A549 (cell line): Measurements from ENCODE around the gene ORC6. TPM values are rescaled to one million over a fixed set of nuclear protein-coding genes. Genes with fewer than 3 reads are reported as not detected.

Experiments used
- ATAC-seq, 2 experiments: fragments of 200-7000 bp in 1 of 2; fragments of >200 bp in 1 of 2; cut with Nextera tagmentation in 1 of 2; cut with Tn5 transposase in 1 of 2; 3 replicates each; pipeline versions ENCODE4 v1.8.0 to v1.9.1; 2018 to 2020; ENCODE audit warnings: mild to moderate bottlenecking in 1 of 2, moderate library complexity in 1 of 2
- CTCF ChIA-PET: fragments of 300-600 bp; sonication (Branson Sonifier 250); formaldehyde crosslinking; extraction: SDS; loops from one replicate; lab custom pipeline; 2021; ENCODE audit warnings: antibody characterized with exemption, inconsistent platforms; lab: Yijun Ruan, JAX
- POLR2A ChIA-PET: fragments of 350-600 bp; formaldehyde crosslinking; extraction: SDS; loops from one replicate; lab custom pipeline; 2021; ENCODE audit warnings: antibody characterized with exemption, inconsistent platforms; lab: Yijun Ruan, JAX
- DNase-seq, 2 experiments: peaks; one replicate each; pipeline versions ENCODE4 v3.0.0 to v3.0.0-alpha.2; 2011 to 2016; ENCODE audit warnings: low read depth in 1 of 2, low spot score in 1 of 2
- FAIRE-seq: peaks from 2 replicates; lab custom pipeline; 2011; peaks lifted over from hg19 to GRCh38; lab: Jason Lieb, UNC
- H3K27ac ChIP-seq, 2 experiments: fragments of >200 bp; sonication (Bioruptor Twin); formaldehyde crosslinking; 3 replicates each; pipeline ENCODE4 v1.5.1; 2016 to 2017
- H3K4me1 ChIP-seq: fragments of >200 bp; sonication (Bioruptor Twin); formaldehyde crosslinking; 3 replicates; pipeline ENCODE4 v1.6.1; 2016
- H3K4me2 ChIP-seq: fragments of >200 bp; sonication (Bioruptor Twin); formaldehyde crosslinking; 3 replicates; pipeline ENCODE4 v1.6.1; 2016
- H3K4me3 ChIP-seq: fragments of >200 bp; sonication (Bioruptor Twin); formaldehyde crosslinking; 3 replicates; pipeline ENCODE4 v1.5.1; 2016
- H3K9me3 ChIP-seq: fragments of >200 bp; sonication (Bioruptor Twin); formaldehyde crosslinking; 3 replicates; pipeline ENCODE4 v1.6.1; 2016
- BCL3 ChIP-seq: fragments of >200 bp; sonication (Bioruptor Twin); formaldehyde crosslinking; IDR thresholded peaks from 3 replicates; pipeline ENCODE4 v1.6.1; 2016
- BHLHE40 ChIP-seq: IDR thresholded peaks from 2 replicates; pipeline ENCODE4 v1.6.1; 2012; ENCODE audit warnings: low read depth, low read length, inconsistent platforms
- CTCF ChIP-seq: fragments of >200 bp; sonication (Bioruptor Twin); formaldehyde crosslinking; IDR thresholded peaks from 3 replicates; pipeline ENCODE4 v1.5.1; 2016
- EHMT2 ChIP-seq: fragments of 200-600 bp; sonication (generic); IDR thresholded peaks from 2 replicates; pipeline ENCODE4 v1.6.1; 2016; ENCODE audit warnings: antibody characterized with exemption, low read depth, mild to moderate bottlenecking, moderate library complexity
- EP300 ChIP-seq, 2 experiments: fragments of >200 bp; sonication (Bioruptor Twin); formaldehyde crosslinking; IDR thresholded peaks; 2 replicates in 1 of 2; 3 replicates in 1 of 2; pipeline ENCODE4 v1.6.1; 2016 to 2017
- FOSB ChIP-seq: fragments of 250-450 bp; sonication (Bioruptor Pico); IDR thresholded peaks from 2 replicates; pipeline ENCODE4 v1.5.0; 2020; ENCODE audit warnings: mild to moderate bottlenecking, moderate library complexity
- GATA3 ChIP-seq: IDR thresholded peaks from 2 replicates; pipeline ENCODE4 v1.6.1; 2012; ENCODE audit warnings: borderline replicate concordance
- HDAC2 ChIP-seq: fragments of 200-600 bp; sonication (generic); IDR thresholded peaks from 2 replicates; pipeline ENCODE4 v1.6.1; 2016
- HES2 ChIP-seq: fragments of >200 bp; sonication (Bioruptor Twin); formaldehyde crosslinking; IDR thresholded peaks from 2 replicates; pipeline ENCODE4 v1.6.1; 2016
- HOXB13 ChIP-seq: fragments of 250-450 bp; sonication (Bioruptor Pico); IDR thresholded peaks from 2 replicates; pipeline ENCODE4 v1.5.0; 2020; ENCODE audit warnings: low read depth, mild to moderate bottlenecking, moderate library complexity
- HOXB5 ChIP-seq: fragments of 250-450 bp; sonication (Bioruptor Pico); IDR thresholded peaks from 2 replicates; pipeline ENCODE4 v1.5.0; 2020; ENCODE audit warnings: mild to moderate bottlenecking, moderate library complexity
- JUN ChIP-seq, 2 experiments: fragments of >200 bp; sonication (Bioruptor Twin); formaldehyde crosslinking; IDR thresholded peaks; 2 replicates in 1 of 2; 3 replicates in 1 of 2; pipeline ENCODE4 v1.6.1; 2016 to 2017
- JUNB ChIP-seq: fragments of >200 bp; sonication (Bioruptor Twin); formaldehyde crosslinking; IDR thresholded peaks from 2 replicates; pipeline ENCODE4 v1.6.1; 2016
- KDM1A ChIP-seq: fragments of 200-600 bp; sonication (generic); IDR thresholded peaks from 2 replicates; pipeline ENCODE4 v1.6.1; 2016; ENCODE audit warnings: low read depth, mild to moderate bottlenecking
- MAFK ChIP-seq: fragments of 450-650 bp; IDR thresholded peaks from 2 replicates; pipeline ENCODE4 v1.6.1; 2014; ENCODE audit not compliant: partially characterized antibody
- MAZ ChIP-seq: fragments of 150-350 bp; IDR thresholded peaks from 2 replicates; pipeline ENCODE4 v1.6.1; 2014; ENCODE audit warnings: antibody characterized with exemption, low read depth, low read length, borderline replicate concordance
- MYC ChIP-seq: IDR thresholded peaks from 2 replicates; pipeline ENCODE4 v1.6.1; 2012; ENCODE audit warnings: mild to moderate bottlenecking, inconsistent platforms, low read length, improper control_type of control experiment, borderline replicate concordance
- NR3C1 ChIP-seq: fragments of >200 bp; sonication (Bioruptor Twin); formaldehyde crosslinking; IDR thresholded peaks from 3 replicates; pipeline ENCODE4 v1.6.1; 2017
- PHF8 ChIP-seq: fragments of 200-600 bp; sonication (generic); IDR thresholded peaks from 2 replicates; pipeline ENCODE4 v1.6.1; 2016; ENCODE audit warnings: low read depth, mild to moderate bottlenecking, antibody characterized with exemption, moderate library complexity, borderline replicate concordance
- POLR2A ChIP-seq: IDR thresholded peaks from 2 replicates; pipeline ENCODE4 v1.6.1; 2012; ENCODE audit warnings: mild to moderate bottlenecking, low read length
- POLR2AphosphoS2 ChIP-seq: conservative IDR thresholded peaks from 2 replicates; pipeline ENCODE4 v1.6.1; 2012; ENCODE audit warnings: low read length, improper control_type of control experiment, inconsistent platforms
- RCOR1 ChIP-seq: fragments of 150-350 bp; IDR thresholded peaks from 2 replicates; pipeline ENCODE4 v1.6.1; 2014; ENCODE audit warnings: antibody characterized with exemption, low read length, low read depth
- SMC3 ChIP-seq: fragments of >200 bp; sonication (Bioruptor Twin); formaldehyde crosslinking; IDR thresholded peaks from 3 replicates; pipeline ENCODE4 v1.6.1; 2018; ENCODE audit warnings: inconsistent platforms
- ZC3H11A ChIP-seq: fragments of 450-650 bp; IDR thresholded peaks from 2 replicates; pipeline ENCODE4 v1.6.1; 2014; ENCODE audit warnings: antibody characterized with exemption, mild to moderate bottlenecking
- ZNF302 ChIP-seq: fragments of 250-450 bp; sonication (Bioruptor Pico); IDR thresholded peaks from 2 replicates; pipeline ENCODE4 v1.9.0; 2021; ENCODE audit warnings: inconsistent platforms, mild to moderate bottlenecking, moderate library complexity
- WGBS: methylation state at CpG from one replicate; pipeline ENCODE4 v1.1.6; 2017; ENCODE audit errors: missing lambda C conversion rate; 5-methylcytosine and 5-hydroxymethylcytosine counted together
- polyA plus RNA-seq, 4 experiments: library from polyadenylated mRNA; depleted of rRNA in 3 of 4; stranded (reverse); fragments of >200 nt; fragmentation: RNase III in 1 of 4; extraction: RNeasy Plus Mini Kit Qiagen cat#74134 plus additional on column Dnase treatment in 1 of 4; gene quantifications; 2 replicates in 3 of 4; 3 replicates in 1 of 4; pipeline ENCODE4 v1.2.3, GENCODE V29; 2011 to 2017
- TF ChIP-seq, protein P1 (sequence below): fragments of 250-450 bp; sonication (Bioruptor Pico); IDR thresholded peaks from 2 replicates; pipeline ENCODE4 v1.5.0; 2020; ENCODE audit warnings: low read depth, mild to moderate bottlenecking, moderate library complexity
- TF ChIP-seq, protein P2 (sequence below): fragments of 150-350 bp; IDR thresholded peaks from 2 replicates; pipeline ENCODE4 v1.6.1; 2014; ENCODE audit warnings: low read depth, mild to moderate bottlenecking, low read length
- TF ChIP-seq, protein P3 (sequence below): IDR thresholded peaks from 2 replicates; pipeline ENCODE4 v1.6.1; 2012

ORC6 gene
- polyA plus RNA-seq, 2 of the 4 experiments (the other 2 are of a cell fraction), result 35.0 to 44.5 TPM

- no peak for ATAC-seq
- DNase-seq, result no peak
- ChIA-PET POLR2A (no interaction called here), CTCF (no interaction called here)
- Histone ChIP-seq H3K4me2 (no peak overlapping the region), H3K27ac (no peak overlapping the region), H3K4me3 (no peak overlapping the region), H3K9me3 (peaks cover 11% of the 10 kb centered on the region; the same call in 1 of the 3 replicates), H3K4me1 (no peaks in the 10 kb centered on the region)
- no peak for TF ChIP-seq MAZ
- FAIRE-seq, result no peak
- WGBS, result 61% methylated on average over 7 of the region's 7 CpGs
Measured at GRCh38 chr16:46729326-46729995, 40.0 kb downstream of the ORC6 start.

DNA sequence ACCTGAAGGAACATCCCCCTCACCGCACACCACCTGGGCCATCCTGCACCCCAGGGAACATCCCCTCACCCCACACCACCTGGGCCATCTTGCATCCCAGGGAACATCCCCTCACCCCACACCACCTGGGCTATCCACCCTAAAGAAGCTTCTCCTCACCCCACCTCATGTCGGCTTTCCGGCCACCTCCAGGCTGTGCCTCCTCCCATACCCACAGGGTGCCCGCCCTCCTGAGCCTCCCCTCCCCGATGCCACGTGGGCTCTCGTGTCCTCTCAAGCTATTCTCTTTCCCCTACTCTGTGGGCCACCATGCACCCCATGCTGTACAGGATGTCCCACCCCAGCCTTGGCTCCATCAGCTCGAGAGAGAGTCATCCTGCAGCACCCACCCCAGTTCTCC is 40.7 kb downstream of the ORC6 start:
- peaks cover 4% of the 10 kb centered on the region; the same call in 1 of the 3 replicates for H3K9me3 ChIP-seq
- no peaks in the 10 kb centered on the region for H3K4me1 ChIP-seq
- WGBS, result 71% methylated on average over 7 of the region's 8 CpGs
- no peak overlapping the region for H3K4me3 ChIP-seq
- ChIA-PET POLR2A (no interaction called here), CTCF (no interaction called here)
- DNase-seq (no peak), ATAC-seq (no peak), FAIRE-seq (no peak)
- TF ChIP-seq EHMT2, result no peak
- TF ChIP-seq JUN (IDR thresholded peaks at IDR 0.05), result no peak
- no peak for TF ChIP-seq POLR2A
- no peak for TF ChIP-seq FOSB (CRISPR knock-in tag)
- no peak for TF ChIP-seq HOXB13
- no peak for TF ChIP-seq HDAC2
- no peak for TF ChIP-seq RCOR1
- no peak for TF ChIP-seq ZC3H11A
- no peak for TF ChIP-seq BHLHE40
- TF ChIP-seq KDM1A, result no peak
- TF ChIP-seq MYC, result no peak
- TF ChIP-seq SMC3, result no peak
- TF ChIP-seq PHF8, result no peak
- no peak for TF ChIP-seq CTCF
- no peak for TF ChIP-seq EP300 (IDR thresholded peaks at IDR 0.05)
- no peak for TF ChIP-seq MAFK
- TF ChIP-seq, protein P1, sequence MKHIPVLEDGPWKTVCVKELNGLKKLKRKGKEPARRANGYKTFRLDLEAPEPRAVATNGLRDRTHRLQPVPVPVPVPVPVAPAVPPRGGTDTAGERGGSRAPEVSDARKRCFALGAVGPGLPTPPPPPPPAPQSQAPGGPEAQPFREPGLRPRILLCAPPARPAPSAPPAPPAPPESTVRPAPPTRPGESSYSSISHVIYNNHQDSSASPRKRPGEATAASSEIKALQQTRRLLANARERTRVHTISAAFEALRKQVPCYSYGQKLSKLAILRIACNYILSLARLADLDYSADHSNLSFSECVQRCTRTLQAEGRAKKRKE (CRISPR knock-in tag), result no peak
- TF ChIP-seq ZNF302, result no peak
- no peak for TF ChIP-seq GATA3
- TF ChIP-seq JUNB, result no peak
- no peak overlapping the region for H3K4me2 ChIP-seq
- H3K27ac ChIP-seq, result no peak overlapping the region

GRCh38 chr16:46730801-46731690 is 41.6 kb downstream of the ORC6 start:
- DNase-seq, result no peak
- POLR2A ChIA-PET, result no interaction called here
- H3K9me3 ChIP-seq, result no peaks in the 10 kb centered on the region
- H3K27ac ChIP-seq, result no peak overlapping the region
- CTCF ChIA-PET, result interaction anchor here (0.7 kb wide), 1 partner anchor 21 kb away, joined by 3 read pairs; no protein-coding TSS in a partner anchor
- no peak for FAIRE-seq
- no peak overlapping the region for H3K4me2 ChIP-seq
- 65% methylated on average over 17 of the region's 17 CpGs for WGBS
- no peak overlapping the region for H3K4me3 ChIP-seq
- no peaks in the 10 kb centered on the region for H3K4me1 ChIP-seq
- ATAC-seq, result no peak
- no peak for TF ChIP-seq MAFK
- no peak for TF ChIP-seq HES2
- TF ChIP-seq, protein P2, sequence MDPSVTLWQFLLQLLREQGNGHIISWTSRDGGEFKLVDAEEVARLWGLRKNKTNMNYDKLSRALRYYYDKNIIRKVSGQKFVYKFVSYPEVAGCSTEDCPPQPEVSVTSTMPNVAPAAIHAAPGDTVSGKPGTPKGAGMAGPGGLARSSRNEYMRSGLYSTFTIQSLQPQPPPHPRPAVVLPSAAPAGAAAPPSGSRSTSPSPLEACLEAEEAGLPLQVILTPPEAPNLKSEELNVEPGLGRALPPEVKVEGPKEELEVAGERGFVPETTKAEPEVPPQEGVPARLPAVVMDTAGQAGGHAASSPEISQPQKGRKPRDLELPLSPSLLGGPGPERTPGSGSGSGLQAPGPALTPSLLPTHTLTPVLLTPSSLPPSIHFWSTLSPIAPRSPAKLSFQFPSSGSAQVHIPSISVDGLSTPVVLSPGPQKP, result no peak
- TF ChIP-seq NR3C1, result no peak
- TF ChIP-seq HOXB13, result no peak
- TF ChIP-seq, protein P3, sequence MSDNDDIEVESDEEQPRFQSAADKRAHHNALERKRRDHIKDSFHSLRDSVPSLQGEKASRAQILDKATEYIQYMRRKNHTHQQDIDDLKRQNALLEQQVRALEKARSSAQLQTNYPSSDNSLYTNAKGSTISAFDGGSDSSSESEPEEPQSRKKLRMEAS, result no peak
- no peak for TF ChIP-seq HOXB5 (CRISPR knock-in tag)
- TF ChIP-seq MYC, result no peak
- no peak for TF ChIP-seq MAZ
- TF ChIP-seq BCL3, result no peak
- TF ChIP-seq POLR2AphosphoS2, result no peak
